ENCODE results near the gene RDH16.
"Not testable (repeated sequence)": the region's sequence is repeated elsewhere in the genome, so short reads cannot be mapped to it uniquely, and the experiment has no call there.

RDH16 gene

DNA sequence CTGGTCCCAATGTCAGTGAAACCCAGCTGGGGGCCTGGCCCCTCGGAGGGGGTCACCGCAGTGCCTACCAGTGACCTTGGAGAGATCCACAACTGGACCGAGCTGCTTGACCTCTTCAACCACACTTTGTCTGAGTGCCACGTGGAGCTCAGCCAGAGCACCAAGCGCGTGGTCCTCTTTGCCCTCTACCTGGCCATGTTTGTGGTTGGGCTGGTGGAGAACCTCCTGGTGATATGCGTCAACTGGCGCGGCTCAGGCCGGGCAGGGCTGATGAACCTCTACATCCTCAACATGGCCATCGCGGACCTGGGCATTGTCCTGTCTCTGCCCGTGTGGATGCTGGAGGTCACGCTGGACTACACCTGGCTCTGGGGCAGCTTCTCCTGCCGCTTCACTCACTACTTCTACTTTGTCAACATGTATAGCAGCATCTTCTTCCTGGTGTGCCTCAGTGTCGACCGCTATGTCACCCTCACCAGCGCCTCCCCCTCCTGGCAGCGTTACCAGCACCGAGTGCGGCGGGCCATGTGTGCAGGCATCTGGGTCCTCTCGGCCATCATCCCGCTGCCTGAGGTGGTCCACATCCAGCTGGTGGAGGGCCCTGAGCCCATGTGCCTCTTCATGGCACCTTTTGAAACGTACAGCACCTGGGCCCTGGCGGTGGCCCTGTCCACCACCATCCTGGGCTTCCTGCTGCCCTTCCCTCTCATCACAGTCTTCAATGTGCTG is 38.0 kb upstream of the RDH16 start:
- H3K4me3 ChIP-seq (ENCODE audit: low read length): no peak overlapping the region
- no peak for TF ChIP-seq ZNF274 (IDR thresholded peaks at IDR 0.05; ENCODE audit: low read depth, low read length)

DNA sequence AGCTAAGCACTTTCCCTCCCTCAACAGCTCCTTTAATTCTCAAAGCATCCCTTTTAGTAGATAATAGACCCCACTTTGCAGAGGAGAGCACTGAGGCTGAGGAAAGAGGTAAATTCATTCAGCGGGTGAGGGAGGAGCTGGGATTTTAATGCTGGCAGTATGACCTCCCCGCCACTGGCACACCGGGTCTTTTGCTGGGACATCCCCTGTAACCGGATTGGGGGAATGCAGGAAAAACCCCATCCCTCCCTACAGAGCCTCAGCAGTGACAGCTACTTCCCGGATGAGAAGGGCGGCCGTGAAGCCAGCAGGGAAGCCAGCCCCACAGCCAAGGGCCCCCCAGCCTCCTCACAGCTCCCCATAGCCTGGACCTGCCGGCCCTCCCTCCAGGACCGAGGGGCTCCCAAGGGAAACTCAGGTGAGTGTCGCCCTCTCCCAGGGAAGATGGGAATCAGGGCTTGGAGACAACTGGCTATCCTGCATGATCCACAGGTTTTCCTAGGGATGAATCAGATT is 36.9 kb upstream of the RDH16 start:
- TF ChIP-seq ZNF274 (IDR thresholded peaks at IDR 0.05; ENCODE audit: low read depth, low read length): no peak

DNA sequence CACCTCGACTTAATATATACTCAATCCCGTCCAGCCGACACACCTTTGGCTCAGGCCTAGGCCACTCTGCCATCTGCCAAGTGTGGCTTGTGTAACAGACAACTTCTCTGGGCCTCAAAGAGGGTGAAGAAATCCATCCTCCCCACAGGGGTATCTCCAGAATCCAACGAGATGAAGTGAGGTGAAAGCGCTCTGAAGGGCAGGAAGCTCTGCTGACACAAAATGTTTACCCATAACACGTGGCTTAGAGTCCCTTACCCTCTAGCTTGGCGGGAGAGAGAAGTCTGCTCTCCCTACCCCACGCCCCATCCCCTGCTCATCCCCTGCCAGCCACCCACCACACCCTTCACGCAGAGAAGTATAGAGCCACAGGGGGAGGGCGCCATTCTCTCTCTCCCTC is 35.9 kb upstream of the RDH16 start:
- TF ChIP-seq ZNF274 (IDR thresholded peaks at IDR 0.05; ENCODE audit: low read depth, low read length): no peak

More for the DNA sequence above, 36.9 kb upstream of the RDH16 start:
- no peak overlapping the region for H3K4me3 ChIP-seq (ENCODE audit: low read length)

DNA sequence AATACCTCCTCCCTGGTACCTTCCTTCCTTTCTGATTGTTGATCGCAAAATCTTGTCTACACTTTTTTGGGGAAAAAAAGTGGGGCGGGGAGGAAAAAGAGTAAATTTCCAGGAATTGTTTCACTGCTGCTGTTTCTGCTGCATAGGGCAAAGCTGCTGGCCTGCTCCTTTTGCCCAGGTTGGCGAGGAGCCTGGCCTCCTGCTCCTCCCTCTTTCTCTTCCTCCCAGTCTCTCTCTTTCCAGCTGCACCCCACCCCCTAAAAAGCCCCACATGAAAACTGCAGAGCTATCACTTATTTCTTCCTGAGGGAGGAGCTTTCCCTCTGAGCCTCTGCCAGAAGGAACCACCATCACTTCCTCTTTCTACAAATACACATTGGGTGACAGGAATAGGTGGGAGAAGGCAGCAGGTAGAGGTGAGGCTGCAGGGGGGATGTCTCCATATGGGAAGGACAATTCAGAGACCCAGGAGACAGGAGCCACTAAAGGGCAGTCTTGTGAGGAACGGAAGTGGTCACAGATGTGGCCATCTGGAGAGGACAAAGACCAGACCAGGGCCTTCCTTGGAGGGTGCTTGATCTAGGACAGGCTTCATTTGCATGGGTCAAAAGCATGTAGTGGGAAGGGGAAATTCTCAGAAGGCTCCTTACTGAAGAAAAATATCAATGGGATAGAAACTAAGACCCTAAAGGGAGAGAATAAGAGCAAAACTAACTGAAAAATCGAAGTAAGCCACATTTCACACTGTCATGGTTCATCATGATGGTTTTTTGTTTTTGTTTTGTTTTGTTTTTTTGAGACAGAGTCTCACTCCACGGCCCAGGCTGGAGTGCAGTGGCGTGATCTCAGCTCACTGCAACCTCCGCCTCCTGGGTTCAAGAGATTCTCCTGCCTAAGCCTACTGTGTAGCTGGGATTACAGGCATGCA is 34.2 kb upstream of the RDH16 start:
- TF ChIP-seq ZNF274 (IDR thresholded peaks at IDR 0.05; ENCODE audit: low read depth, low read length): no peak
- no peak overlapping the region for H3K4me3 ChIP-seq (ENCODE audit: low read length)

More for the DNA sequence above, 35.9 kb upstream of the RDH16 start:
- H3K4me3 ChIP-seq (ENCODE audit: low read length): no peak overlapping the region

DNA sequence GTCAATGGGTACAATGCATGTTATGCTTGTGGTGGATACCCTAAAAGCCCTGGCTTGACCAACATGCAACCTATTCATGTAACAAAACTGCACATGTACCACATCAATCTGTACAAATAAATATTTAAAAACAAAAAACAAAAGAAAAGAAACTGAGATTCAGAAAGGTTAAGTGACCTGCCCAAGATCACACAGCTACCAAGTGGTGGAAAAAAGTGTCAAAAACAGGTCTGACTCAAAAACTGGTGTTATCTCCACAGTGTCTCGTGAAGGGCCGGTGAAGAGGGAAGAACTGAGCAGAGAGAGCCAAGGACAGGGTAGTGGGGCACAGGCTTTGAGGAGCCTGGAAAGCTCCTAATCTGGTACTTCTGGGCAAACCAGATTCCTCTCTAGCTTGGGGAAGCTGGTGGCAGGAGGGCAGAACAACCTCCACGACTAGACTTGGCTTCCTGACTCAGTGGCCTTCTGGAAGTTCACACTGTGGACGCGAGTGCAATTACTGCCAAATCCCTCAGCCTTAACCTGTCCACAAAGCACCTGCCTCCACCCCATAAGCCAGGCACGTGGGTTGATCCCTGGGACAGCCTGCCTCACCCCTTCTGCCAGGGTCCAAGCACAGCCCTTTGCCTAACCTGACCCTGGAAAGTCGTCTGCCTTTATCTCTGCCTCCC is 33.4 kb upstream of the RDH16 start:
- H3K4me3 ChIP-seq (ENCODE audit: low read length): no peak overlapping the region
- TF ChIP-seq ZNF274 (IDR thresholded peaks at IDR 0.05; ENCODE audit: low read depth, low read length): no peak

DNA sequence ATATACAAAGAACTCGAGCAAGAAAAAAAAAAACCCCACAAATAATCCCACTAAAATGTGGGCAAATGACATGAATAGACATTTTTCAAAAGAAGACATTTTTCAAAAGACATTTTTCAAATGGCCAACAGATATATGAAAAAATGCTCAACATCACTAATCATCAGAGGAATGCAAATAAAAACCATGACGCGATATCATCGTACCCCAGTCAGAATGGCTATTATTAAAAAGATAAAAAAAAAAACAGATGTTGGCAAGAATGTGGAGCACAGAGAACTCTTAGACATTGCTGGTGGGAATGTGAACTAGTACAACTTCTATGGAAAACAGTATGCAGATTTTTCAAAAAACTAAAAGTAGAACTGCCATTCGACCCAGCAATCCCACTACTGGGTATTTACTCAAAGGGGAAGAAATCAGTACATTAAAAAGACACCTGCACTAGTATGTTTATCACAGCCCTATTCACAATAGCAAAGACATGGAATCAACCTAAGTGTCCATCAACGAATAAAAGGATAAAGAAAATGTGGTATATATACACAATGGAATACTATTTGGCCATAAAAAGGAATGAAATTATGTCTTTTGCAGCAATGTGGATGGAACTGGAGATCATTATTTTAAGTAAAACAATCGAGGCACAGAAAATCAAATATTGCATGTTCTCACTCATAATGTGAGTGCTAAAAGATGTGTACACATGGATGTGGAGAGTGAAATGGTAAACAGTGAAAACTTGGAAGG is 32.6 kb upstream of the RDH16 start:
- TF ChIP-seq ZNF274 (IDR thresholded peaks at IDR 0.05; ENCODE audit: low read depth, low read length): no peak
- H3K4me3 ChIP-seq (ENCODE audit: low read length): no peak overlapping the region

DNA sequence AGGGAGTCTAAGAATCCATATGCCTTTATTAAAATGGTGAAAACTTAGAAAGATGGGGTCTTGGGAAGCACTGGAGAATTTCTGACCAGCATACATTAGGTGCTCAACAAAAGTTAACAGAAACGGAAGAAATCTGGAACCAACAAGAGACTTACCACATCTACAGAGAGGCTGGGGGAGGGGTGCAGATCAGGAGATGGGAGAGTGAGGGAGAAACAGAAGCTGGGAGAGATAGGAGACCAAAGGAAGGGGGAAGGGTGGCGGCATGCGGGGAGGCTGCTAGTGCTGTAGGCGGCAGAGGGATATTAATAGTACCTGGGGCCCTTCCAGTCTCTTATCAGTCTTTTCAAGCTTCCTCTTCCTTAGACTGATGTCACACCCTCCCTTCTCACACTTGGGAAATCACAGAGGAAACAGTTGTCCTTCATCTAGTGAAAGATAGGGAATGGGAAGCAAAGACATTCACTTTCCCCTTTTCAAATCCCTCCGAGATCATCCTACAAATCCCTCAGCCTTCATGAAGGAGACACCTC is 30.9 kb upstream of the RDH16 start:
- H3K4me3 ChIP-seq (ENCODE audit: low read length): no peak overlapping the region
- no peak for TF ChIP-seq ZNF274 (IDR thresholded peaks at IDR 0.05; ENCODE audit: low read depth, low read length)

DNA sequence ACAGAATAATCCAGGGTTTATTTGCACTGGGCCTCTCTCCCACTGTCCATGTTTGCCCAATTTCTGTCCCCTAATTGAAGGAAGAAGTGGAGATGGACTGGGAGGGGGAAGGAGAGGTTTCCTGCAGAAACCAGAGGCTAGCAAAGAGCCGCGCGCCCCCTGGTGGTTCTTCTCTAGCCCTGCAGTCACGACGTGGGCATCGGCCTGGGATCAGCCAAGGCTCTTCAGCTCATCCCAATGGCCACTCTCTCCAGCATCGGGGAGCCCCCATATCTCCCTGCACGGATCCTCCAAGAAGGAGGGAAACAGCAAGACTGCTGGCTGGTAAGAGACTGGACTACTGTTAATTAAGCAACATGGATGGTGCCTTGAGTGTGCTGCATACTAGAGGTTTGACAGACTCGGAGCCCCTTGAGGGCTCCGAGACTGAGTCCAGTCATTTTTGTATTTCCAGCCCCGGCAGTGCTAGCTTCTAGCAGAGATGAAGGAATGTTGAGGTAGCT is 30.2 kb upstream of the RDH16 start:
- no peak overlapping the region for H3K4me3 ChIP-seq (ENCODE audit: low read length)
- no peak for TF ChIP-seq ZNF274 (IDR thresholded peaks at IDR 0.05; ENCODE audit: low read depth, low read length)

DNA sequence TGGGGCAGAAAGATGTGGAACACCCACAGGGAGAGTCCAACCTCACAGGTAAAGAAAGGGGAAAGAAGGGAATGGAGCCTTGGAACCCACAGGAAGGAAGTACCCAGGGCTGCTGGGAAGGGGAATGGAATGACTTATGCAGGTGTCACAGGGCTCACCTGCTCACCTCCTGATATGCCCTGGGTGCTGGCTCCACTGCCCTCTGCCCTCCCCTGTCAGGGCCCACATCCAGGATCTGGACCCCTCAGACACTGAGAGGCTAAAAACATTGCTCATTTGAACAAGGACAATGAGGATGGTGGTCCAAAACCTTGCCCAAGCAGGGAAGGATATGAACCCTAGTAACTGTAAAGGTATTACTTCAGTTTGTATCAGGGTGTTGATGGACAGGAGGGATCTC is 29.6 kb upstream of the RDH16 start:
- H3K4me3 ChIP-seq (ENCODE audit: low read length): no peak overlapping the region
- no peak for TF ChIP-seq ZNF274 (IDR thresholded peaks at IDR 0.05; ENCODE audit: low read depth, low read length)

DNA sequence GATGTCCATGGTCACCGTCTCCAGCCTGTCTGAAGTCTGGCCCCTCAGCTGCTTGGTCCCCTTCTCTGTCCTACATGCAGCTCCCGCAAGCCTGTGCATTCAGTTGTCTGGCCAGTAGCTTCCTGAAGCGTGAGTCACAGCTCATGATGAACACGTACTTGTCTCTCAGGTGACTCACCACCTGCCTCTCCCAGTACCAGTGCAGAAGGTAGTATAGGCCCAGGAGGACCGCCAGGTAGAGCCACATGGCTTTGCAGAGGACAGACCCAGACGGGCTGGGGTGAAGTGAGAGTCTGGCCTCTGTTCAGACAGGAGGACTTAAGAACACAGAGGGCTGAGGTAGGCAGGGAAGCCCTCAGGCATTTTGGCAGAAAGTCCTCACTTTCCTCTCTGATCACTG is 28.3 kb upstream of the RDH16 start:
- H3K4me3 ChIP-seq (ENCODE audit: low read length): not testable (repeated sequence)

DNA sequence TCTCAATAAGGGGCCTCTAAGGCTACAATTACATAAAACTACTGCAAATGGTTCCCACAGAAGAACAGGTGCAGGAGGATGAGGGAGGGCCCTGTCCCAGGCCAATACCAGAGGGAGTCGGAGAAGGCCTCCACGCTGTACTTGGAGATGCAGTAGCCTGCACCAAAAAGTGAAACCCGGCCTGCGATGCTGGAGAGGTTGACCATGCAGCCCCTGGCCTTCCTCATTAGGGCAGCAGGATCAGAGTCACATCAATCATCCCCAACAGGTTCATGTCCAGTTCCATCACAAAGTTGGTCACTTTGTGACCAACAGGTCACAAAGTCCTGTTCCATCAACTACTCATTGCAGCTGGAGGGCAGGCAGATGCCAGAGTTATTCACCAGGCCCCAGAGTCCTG is 26.0 kb upstream of the RDH16 start:
- H3K4me3 ChIP-seq (ENCODE audit: low read length): no peak overlapping the region
- no peak for TF ChIP-seq ZNF274 (IDR thresholded peaks at IDR 0.05; ENCODE audit: low read depth, low read length)

DNA sequence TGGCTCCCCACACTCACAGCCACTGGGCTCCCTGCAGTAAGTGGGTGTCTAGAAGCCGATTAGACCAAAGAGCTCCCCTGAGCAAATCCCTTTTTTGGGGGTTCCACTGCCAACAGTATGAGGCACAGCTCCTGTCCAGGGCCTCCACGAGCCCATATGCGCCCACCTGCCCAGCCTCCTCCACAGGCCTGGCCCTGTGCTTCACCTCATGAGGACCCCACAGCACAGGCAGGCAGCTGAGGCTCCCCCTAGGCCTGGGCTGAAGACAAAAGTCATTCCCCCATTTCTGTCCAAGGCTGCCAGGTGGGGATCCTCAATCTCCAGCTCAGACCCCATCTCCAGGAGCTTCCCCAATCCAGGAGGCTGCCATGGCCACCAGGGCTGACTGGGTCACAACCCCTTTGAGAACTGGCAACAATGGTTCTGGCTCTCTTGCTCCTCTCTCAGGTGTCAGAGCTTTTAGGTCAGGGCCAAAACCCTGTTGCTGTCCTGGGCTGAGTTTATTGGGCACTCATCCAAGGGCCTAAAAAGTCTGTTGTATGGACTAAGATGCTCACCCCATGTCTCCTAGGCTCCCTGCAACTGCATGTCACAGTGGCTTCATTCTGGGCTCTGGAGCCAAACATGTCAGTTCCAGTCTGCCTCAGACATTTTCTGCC is 25.3 kb upstream of the RDH16 start:
- not testable (repeated sequence) for H3K4me3 ChIP-seq (ENCODE audit: low read length)

DNA sequence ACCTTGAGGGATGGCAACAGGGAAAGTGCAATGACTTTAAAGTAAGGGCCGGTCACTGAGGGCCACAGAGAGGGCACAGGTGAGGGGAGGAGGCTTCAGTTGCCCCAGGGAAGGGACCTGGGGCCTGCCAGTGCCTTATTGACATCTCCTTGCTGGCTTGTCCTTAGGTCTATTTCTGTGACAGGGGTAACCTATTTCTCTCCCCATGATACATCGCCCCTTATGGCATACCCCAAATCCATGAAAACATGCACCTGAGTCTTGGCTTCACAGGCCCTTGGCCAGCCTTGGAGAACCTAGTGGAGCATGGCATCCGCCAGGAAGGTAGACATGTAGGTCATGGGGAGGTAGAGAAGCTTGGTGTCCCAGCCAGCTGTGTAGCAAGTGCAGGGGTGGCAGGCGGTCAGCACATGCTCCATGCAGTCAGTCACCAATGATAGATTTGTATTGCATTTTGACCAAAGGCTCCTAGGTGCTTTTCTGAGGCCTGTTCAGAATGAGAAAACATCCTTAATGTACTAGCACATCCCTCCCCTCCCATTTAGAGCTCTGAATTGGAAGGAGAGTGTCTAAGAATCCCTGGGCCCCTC is 23.6 kb upstream of the RDH16 start:
- TF ChIP-seq ZNF274 (IDR thresholded peaks at IDR 0.05; ENCODE audit: low read depth, low read length): no peak
- no peak overlapping the region for H3K4me3 ChIP-seq (ENCODE audit: low read length)
